ENCODE data around the gene CYP24A1.

DNA sequence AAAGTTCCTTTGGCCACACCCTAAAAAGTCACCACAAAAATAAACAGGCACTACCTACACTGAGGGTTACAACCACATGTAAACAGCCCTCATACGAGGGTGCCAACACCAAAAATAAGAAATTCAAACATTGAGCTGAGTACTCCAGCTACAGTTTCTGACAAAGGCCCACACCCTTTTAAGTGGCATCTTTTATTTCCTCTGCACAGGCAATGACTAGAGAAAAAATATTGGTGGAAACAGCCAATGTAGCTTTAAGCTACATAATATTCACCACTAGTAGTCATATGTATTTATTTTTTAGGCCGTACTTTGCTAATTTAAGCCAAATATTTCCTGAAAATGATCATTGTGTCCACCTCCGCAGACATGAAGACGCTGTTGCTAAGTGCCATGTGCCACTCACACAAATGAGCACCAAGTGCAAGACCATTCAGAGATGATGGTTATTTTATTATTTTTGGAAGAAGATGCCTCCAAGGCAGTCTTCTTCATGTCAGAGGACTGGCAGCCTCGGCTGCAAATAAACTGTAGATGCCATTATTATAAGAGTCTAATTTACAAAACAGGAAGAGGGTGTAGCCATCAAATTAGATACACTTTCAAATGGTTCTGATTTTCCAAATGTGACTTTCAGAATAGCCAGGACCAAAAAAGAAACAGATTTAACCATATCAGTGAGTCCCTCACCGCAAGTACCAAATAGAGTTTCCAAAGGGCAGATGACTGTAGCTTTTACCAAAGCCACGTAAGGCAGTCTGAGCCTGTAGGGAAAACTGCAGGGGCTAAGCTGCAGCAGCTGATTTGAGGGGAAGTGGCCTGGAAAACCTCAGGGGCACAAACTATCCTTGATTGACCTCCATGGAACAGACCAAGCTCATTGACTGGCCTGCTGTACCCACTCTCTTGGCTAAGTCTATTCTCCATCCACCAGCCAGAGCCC is 13.4 kb downstream of the CYP24A1 start:
- TF ChIP-seq, protein P1, sequence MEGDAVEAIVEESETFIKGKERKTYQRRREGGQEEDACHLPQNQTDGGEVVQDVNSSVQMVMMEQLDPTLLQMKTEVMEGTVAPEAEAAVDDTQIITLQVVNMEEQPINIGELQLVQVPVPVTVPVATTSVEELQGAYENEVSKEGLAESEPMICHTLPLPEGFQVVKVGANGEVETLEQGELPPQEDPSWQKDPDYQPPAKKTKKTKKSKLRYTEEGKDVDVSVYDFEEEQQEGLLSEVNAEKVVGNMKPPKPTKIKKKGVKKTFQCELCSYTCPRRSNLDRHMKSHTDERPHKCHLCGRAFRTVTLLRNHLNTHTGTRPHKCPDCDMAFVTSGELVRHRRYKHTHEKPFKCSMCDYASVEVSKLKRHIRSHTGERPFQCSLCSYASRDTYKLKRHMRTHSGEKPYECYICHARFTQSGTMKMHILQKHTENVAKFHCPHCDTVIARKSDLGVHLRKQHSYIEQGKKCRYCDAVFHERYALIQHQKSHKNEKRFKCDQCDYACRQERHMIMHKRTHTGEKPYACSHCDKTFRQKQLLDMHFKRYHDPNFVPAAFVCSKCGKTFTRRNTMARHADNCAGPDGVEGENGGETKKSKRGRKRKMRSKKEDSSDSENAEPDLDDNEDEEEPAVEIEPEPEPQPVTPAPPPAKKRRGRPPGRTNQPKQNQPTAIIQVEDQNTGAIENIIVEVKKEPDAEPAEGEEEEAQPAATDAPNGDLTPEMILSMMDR (conservative IDR thresholded peaks at IDR 0.05): no peak
- TF ChIP-seq ZFX (IDR thresholded peaks at IDR 0.05): no peak
